Measurements from ENCODE around the gene GTF2F1. TPM values are rescaled to one million over a fixed set of nuclear protein-coding genes. Genes with fewer than 3 reads are reported as not detected.

The GTF2F1 gene
- total and polyA plus RNA-seq, 8 donors, result 28.3 to 49.3 (median 35.9) TPM

DNA sequence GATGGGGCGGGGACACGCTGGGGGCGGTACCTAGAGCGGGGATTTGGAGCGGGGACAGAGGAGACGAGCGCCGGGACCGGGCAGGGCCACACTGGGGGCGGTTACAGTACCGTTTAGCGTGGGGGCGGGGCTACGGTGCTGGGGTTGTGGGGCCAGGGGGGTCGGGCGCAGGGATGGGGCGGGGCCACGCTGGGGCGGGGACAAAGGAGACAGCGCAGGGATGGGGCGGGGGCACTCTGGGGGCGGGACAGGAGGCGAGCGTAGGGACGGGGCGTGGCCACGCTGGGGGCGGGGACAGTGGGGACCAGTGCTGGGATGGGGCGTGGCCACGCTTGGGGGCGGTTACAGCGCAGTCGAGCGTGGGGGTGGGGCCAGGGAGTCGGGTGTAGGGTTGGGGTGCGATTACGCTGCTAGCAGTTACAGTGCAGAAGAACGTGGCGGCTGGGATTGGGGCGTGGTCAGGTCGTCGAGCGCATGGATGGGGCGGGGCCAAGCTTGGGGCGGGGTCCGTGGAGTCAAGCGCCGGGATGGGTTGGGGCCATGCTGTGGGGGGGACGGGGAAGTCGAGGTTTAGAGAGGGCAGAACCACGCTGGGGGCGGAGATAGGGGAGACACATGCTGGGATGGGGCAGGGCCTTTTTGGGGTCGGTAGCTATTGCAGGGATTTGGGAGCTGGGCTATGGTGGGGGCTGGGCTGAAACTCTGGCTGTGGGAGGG, 19.7 kb downstream of the GTF2F1 start:
- intact Hi-C loops (cut with DNase I), result no loop called here
- Histone ChIP-seq H3K4me1 (peaks cover 0 to 4% (median 0%) of the 10 kb centered on the region in 3 donors), H3K27me3 (no peaks in the 10 kb centered on the region), H3K4me3 (peak overlapping the region; percentile 76 to 95 (median 84)), H3K36me3 (peaks cover 0 to 5% (median 0%) of the 10 kb centered on the region in 3 donors), H3K27ac (peak overlapping the region; percentile 92 to 97 (median 95)), H3K9me3 (no peaks in the 10 kb centered on the region)
- DNase-seq (peak; percentile 96 to 99 (median 98)), ATAC-seq (peak; percentile 81 to 91 (median 84)), FAIRE-seq (no peak)
- 0 to 2% methylated on average over 31 to 53 of the region's 53 CpGs for WGBS, 2 donors
- TF ChIP-seq, protein P1, sequence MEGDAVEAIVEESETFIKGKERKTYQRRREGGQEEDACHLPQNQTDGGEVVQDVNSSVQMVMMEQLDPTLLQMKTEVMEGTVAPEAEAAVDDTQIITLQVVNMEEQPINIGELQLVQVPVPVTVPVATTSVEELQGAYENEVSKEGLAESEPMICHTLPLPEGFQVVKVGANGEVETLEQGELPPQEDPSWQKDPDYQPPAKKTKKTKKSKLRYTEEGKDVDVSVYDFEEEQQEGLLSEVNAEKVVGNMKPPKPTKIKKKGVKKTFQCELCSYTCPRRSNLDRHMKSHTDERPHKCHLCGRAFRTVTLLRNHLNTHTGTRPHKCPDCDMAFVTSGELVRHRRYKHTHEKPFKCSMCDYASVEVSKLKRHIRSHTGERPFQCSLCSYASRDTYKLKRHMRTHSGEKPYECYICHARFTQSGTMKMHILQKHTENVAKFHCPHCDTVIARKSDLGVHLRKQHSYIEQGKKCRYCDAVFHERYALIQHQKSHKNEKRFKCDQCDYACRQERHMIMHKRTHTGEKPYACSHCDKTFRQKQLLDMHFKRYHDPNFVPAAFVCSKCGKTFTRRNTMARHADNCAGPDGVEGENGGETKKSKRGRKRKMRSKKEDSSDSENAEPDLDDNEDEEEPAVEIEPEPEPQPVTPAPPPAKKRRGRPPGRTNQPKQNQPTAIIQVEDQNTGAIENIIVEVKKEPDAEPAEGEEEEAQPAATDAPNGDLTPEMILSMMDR (IDR thresholded peaks at IDR 0.05), result no peak

DNA sequence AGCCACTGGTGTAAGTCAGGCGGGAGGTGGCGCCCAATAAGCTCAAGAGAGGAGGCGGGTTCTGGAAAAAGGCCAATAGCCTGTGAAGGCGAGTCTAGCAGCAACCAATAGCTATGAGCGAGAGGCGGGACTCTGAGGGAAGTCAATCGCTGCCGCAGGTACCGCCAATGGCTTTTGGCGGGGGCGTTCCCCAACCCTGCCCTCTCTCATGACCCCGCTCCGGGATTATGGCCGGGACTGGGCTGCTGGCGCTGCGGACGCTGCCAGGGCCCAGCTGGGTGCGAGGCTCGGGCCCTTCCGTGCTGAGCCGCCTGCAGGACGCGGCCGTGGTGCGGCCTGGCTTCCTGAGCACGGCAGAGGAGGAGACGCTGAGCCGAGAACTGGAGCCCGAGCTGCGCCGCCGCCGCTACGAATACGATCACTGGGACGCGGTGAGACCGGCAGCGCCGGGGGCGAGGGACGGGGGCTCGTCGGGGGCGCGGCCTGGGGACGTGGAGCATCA, 20.3 kb downstream of the GTF2F1 start, which contains the start of gene ALKBH7:
ALKBH7 (plus strand) TSS at position 201 of the 502 bp plus-strand sequence; CDS start at position 228, 27 bp downstream.
- intact Hi-C loops (cut with DNase I), result no loop called here
- peak; percentile 98 for FAIRE-seq
- 1% methylated on average over 41 to 47 of the region's 47 CpGs for WGBS, 2 donors

DNA sequence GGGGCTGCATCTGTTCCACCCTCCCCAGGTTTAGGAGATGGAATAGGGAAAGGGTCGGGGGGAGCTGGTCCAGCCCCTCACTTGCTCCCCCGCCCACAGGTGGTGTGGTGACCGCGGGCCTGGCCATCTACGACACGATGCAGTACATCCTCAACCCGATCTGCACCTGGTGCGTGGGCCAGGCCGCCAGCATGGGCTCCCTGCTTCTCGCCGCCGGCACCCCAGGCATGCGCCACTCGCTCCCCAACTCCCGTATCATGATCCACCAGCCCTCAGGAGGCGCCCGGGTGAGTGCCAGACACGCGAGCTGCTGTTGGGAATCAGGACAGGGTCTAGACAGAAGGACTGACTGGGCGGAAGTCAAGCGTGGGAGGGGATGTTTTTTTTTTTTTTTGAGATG, 28.6 kb downstream of the GTF2F1 start:
- Histone ChIP-seq H3K9me3 (no peaks in the 10 kb centered on the region), H3K27ac (no peak overlapping the region), H3K27me3 (no peaks in the 10 kb centered on the region), H3K4me1 (peaks cover 0 to 6% (median 6%) of the 10 kb centered on the region in 3 donors), H3K4me3 (no peak overlapping the region), H3K36me3 (peaks cover 2 to 37% (median 10%) of the 10 kb centered on the region in 3 donors)
- intact Hi-C loops (cut with DNase I), result no loop called here
- TF ChIP-seq, protein P1 (IDR thresholded peaks at IDR 0.05), result no peak
- FAIRE-seq, result no peak
- no peak for ATAC-seq
- peak in 1 of 6 donors; percentile 70 for DNase-seq
- WGBS, 2 donors, result 95 to 98% methylated on average over 21 of the region's 21 CpGs

More for the DNA sequence above, 20.3 kb downstream of the GTF2F1 start, which contains the start of gene ALKBH7:
- Histone ChIP-seq H3K27ac (peak within 1 kb of the TSS; percentile 92 to 97 (median 95)), H3K4me3 (peak within 1 kb of the TSS; percentile 76 to 95 (median 84)), H3K9me3 (no peaks in the 10 kb centered on the region), H3K4me1 (peaks cover 0 to 4% (median 0%) of the 10 kb centered on the region in 3 donors), H3K27me3 (no peaks in the 10 kb centered on the region), H3K36me3 (peaks cover 0 to 10% (median 0%) of the 10 kb centered on the region in 3 donors)
- TF ChIP-seq, protein P1 (IDR thresholded peaks at IDR 0.05), result no peak
- ATAC-seq (peak; percentile 87 to 93 (median 89)), DNase-seq (peak; percentile 88 to 100 (median 98))

DNA sequence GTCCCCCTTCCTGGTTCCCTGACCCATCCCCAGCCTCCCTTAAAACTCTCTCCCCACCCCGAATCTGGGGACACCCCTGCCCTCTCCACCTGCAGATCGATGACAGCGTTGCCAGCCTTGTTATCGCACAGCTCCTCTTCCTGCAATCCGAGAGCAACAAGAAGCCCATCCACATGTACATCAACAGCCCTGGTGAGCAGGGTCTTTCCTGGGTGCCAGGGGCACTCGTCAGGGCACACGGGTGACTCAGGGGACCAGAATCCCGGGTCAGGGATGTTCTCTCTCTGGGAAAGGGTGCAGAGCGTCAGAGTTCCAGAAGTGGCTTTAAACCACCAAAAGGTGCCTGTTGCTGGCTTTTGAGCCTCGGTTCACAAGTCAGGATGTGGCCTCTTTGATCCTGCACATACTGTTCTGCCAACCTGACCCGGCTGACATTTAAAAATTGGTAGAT, 30.6 kb downstream of the GTF2F1 start:
- peaks cover 2 to 26% (median 10%) of the 10 kb centered on the region in 3 donors for H3K36me3 ChIP-seq
- FAIRE-seq, result no peak
- peak overlapping the region; percentile 76 to 94 (median 90) for H3K4me3 ChIP-seq
- WGBS, 2 donors, result 20 to 28% methylated on average over 11 of the region's 11 CpGs
- intact Hi-C loops (cut with DNase I), result no loop called here
- TF ChIP-seq, protein P1 (IDR thresholded peaks at IDR 0.05), result no peak
- H3K27me3 ChIP-seq, result no peaks in the 10 kb centered on the region
- H3K27ac ChIP-seq, result no peak overlapping the region
- H3K4me1 ChIP-seq, result peaks cover 0 to 6% (median 6%) of the 10 kb centered on the region in 3 donors
- no peak for DNase-seq
- no peak for ATAC-seq
- H3K9me3 ChIP-seq, result no peaks in the 10 kb centered on the region
